Tibial nerve (tissue), 4 donors: ENCODE measurements around the gene CCDC3. TPM values are rescaled to one million over a fixed set of nuclear protein-coding genes. Genes with fewer than 3 reads are reported as not detected.

Source experiments
- DNase-seq, 2 donors: peaks; one replicate each; pipeline ENCODE4 v3.0.0-alpha.2; 2019; ENCODE audit warnings: low spot score in 2 of 2
- H3K27ac ChIP-seq, 4 donors: fragments of 200-600 bp; sonication (generic) in 3 of 4; one replicate each; pipeline ENCODE4 v1.5.1; 2017 to 2019; ENCODE audit warnings: mild to moderate bottlenecking in 1 of 4
- H3K27me3 ChIP-seq, 2 donors: fragments of 200-600 bp; sonication (generic) in 1 of 2; one replicate each; pipeline versions ENCODE4 v1.5.1 to v1.6.0; 2017 to 2019
- H3K36me3 ChIP-seq, 3 donors: fragments of 200-600 bp; sonication (generic); one replicate each; pipeline ENCODE4 v1.5.1; 2018 to 2019
- H3K4me1 ChIP-seq, 4 donors: fragments of 200-600 bp; sonication (generic) in 3 of 4; one replicate each; pipeline ENCODE4 v1.5.1; 2017 to 2019
- H3K4me3 ChIP-seq, 4 donors: fragments of 200-600 bp; sonication (generic) in 3 of 4; one replicate each; pipeline ENCODE4 v1.5.1; 2017 to 2019; ENCODE audit warnings: mild to moderate bottlenecking in 1 of 4, moderate library complexity in 1 of 4
- H3K9me3 ChIP-seq, 4 donors: fragments of 200-600 bp; sonication (generic) in 3 of 4; one replicate each; pipeline ENCODE4 v1.5.1; 2017 to 2019
- CTCF ChIP-seq, 5 experiments: fragments of 200-600 bp in 3 of 5; fragments of 450-650 bp in 2 of 5; sonication (generic) in 3 of 5; IDR thresholded peaks; one replicate each; pipeline ENCODE4 v1.5.1; 2016 to 2019; ENCODE audit warnings: antibody characterized with exemption in 5 of 5, mild to moderate bottlenecking in 3 of 5, moderate library complexity in 2 of 5
- EP300 ChIP-seq, 2 donors: sonication (generic); formaldehyde crosslinking; IDR thresholded peaks; one replicate each; pipeline ENCODE4 v1.6.1; 2017; ENCODE audit warnings: antibody characterized with exemption in 2 of 2, mild to moderate bottlenecking in 1 of 2
- POLR2A ChIP-seq, 2 donors: fragments of 450-650 bp; IDR thresholded peaks; one replicate each; pipeline ENCODE4 v1.6.1; 2017; ENCODE audit warnings: antibody characterized with exemption in 2 of 2, mild to moderate bottlenecking in 2 of 2, moderate library complexity in 2 of 2
- WGBS, 2 donors: methylation state at CpG; one replicate each; pipeline ENCODE4 v1.1.5; 2018; 5-methylcytosine and 5-hydroxymethylcytosine counted together
- total RNA-seq, 4 donors: library from RNA; depleted of rRNA; stranded (reverse); fragments of >200 nt; gene quantifications; one replicate each; pipeline ENCODE4 v1.1.0, GENCODE V29; 2016

Gene CCDC3
- total RNA-seq, 4 donors from 2014 or later = 73.2 to 188 (median 149) TPM

GRCh38 chr10:12928571-12928970 lies 72.9 kb downstream of the CCDC3 start:
- H3K9me3 ChIP-seq = peaks cover 0 to 7% (median 0%) of the 10 kb centered on the region in 4 donors
- 95 to 99% methylated on average over 6 of the region's 6 CpGs for WGBS, 2 donors
- no peak overlapping the region for H3K4me3 ChIP-seq
- TF ChIP-seq EP300 (IDR thresholded peaks at IDR 0.05) = no peak
- TF ChIP-seq POLR2A (IDR thresholded peaks at IDR 0.05) = no peak
- TF ChIP-seq CTCF (IDR thresholded peaks at IDR 0.05) = no peak
- no peaks in the 10 kb centered on the region for H3K4me1 ChIP-seq
- H3K27me3 ChIP-seq = no peaks in the 10 kb centered on the region
- no peak overlapping the region for H3K27ac ChIP-seq
- DNase-seq = no peak
- no peaks in the 10 kb centered on the region for H3K36me3 ChIP-seq

GRCh38 chr10:12927896-12928295 lies 73.6 kb downstream of the CCDC3 start:
- 76 to 91% methylated on average over 1 of the region's 1 CpG for WGBS, 2 donors
- no peak overlapping the region for H3K27ac ChIP-seq
- H3K36me3 ChIP-seq = no peaks in the 10 kb centered on the region
- no peaks in the 10 kb centered on the region for H3K4me1 ChIP-seq
- DNase-seq = no peak
- H3K9me3 ChIP-seq = peaks cover 0 to 7% (median 0%) of the 10 kb centered on the region in 4 donors
- H3K27me3 ChIP-seq = no peaks in the 10 kb centered on the region
- no peak for TF ChIP-seq EP300 (IDR thresholded peaks at IDR 0.05)
- TF ChIP-seq CTCF (IDR thresholded peaks at IDR 0.05) = no peak
- TF ChIP-seq POLR2A (IDR thresholded peaks at IDR 0.05) = no peak
- H3K4me3 ChIP-seq = no peak overlapping the region

- WGBS, 2 donors = 97 to 100% methylated on average over 1 of the region's 1 CpG
- Histone ChIP-seq H3K27me3 (no peaks in the 10 kb centered on the region), H3K4me3 (no peak overlapping the region), H3K9me3 (peaks cover 0 to 7% (median 0%) of the 10 kb centered on the region in 4 donors), H3K36me3 (no peaks in the 10 kb centered on the region), H3K4me1 (no peaks in the 10 kb centered on the region), H3K27ac (no peak overlapping the region)
- TF ChIP-seq POLR2A (IDR thresholded peaks at IDR 0.05) = no peak
- no peak for TF ChIP-seq CTCF (IDR thresholded peaks at IDR 0.05)
- TF ChIP-seq EP300 (IDR thresholded peaks at IDR 0.05) = no peak
- no peak for DNase-seq
Observed at GRCh38 chr10:12925845-12926244, 75.7 kb downstream of the CCDC3 start.

- H3K36me3 ChIP-seq = no peaks in the 10 kb centered on the region
- 93 to 94% methylated on average over 5 of the region's 5 CpGs for WGBS, 2 donors
- H3K9me3 ChIP-seq = peaks cover 0 to 7% (median 0%) of the 10 kb centered on the region in 4 donors
- TF ChIP-seq EP300 (IDR thresholded peaks at IDR 0.05) (no peak), CTCF (IDR thresholded peaks at IDR 0.05) (no peak), POLR2A (IDR thresholded peaks at IDR 0.05) (no peak)
- no peaks in the 10 kb centered on the region for H3K27me3 ChIP-seq
- no peak overlapping the region for H3K27ac ChIP-seq
- no peak for DNase-seq
- H3K4me3 ChIP-seq = no peak overlapping the region
- no peaks in the 10 kb centered on the region for H3K4me1 ChIP-seq
Observed at GRCh38 chr10:12924911-12925310, 76.6 kb downstream of the CCDC3 start.

- no peak overlapping the region for H3K4me3 ChIP-seq
- WGBS, 2 donors = 89 to 90% methylated on average over 13 of the region's 13 CpGs
- H3K4me1 ChIP-seq = no peaks in the 10 kb centered on the region
Observed at GRCh38 chr10:12922117-12922900, 79.2 kb downstream of the CCDC3 start.

More at GRCh38 chr10:12922117-12922900, 79.2 kb downstream of the CCDC3 start:
- DNase-seq = no peak
- no peaks in the 10 kb centered on the region for H3K27me3 ChIP-seq
- no peak for TF ChIP-seq EP300 (IDR thresholded peaks at IDR 0.05)
- TF ChIP-seq CTCF (IDR thresholded peaks at IDR 0.05) = no peak
- TF ChIP-seq POLR2A (IDR thresholded peaks at IDR 0.05) = no peak
- H3K27ac ChIP-seq = no peak overlapping the region
- H3K36me3 ChIP-seq = no peaks in the 10 kb centered on the region
- H3K9me3 ChIP-seq = peaks cover 0 to 7% (median 0%) of the 10 kb centered on the region in 4 donors
